ENCODE data around the gene ABT1. TPM values are rescaled to one million over a fixed set of nuclear protein-coding genes. Genes with fewer than 3 reads are reported as not detected.

The ABT1 gene
- total RNA-seq, 1 donor from 2014 or later: 7.4 TPM

Other genes with a start within 250 kb of the ABT1 start
- 12.8 TPM for gene BTN3A2, start 231.8 kb upstream of the ABT1 start, total RNA-seq
- gene BTN2A2, start 213.8 kb upstream of the ABT1 start, total RNA-seq: 4.9 TPM
- 9.0 TPM for gene BTN3A1, start 194.7 kb upstream of the ABT1 start, total RNA-seq
- gene BTN3A3, start 156.4 kb upstream of the ABT1 start, total RNA-seq: 9.1 TPM
- 12.5 TPM for gene BTN2A1, start 139.0 kb upstream of the ABT1 start, total RNA-seq
- gene BTN1A1, start 96.7 kb upstream of the ABT1 start, total RNA-seq: not detected
- gene HMGN4, start 58.6 kb upstream of the ABT1 start, total RNA-seq: 25.1 TPM
- gene ZNF322, start 62.8 kb downstream of the ABT1 start, total RNA-seq: 13.2 TPM